HepG2 (cell line): Measurements from ENCODE around the gene POLR2F. TPM values are rescaled to one million over a fixed set of nuclear protein-coding genes. Genes with fewer than 3 reads are reported as not detected.

ENCODE experiments used
- BCL6 ChIP-seq: IDR thresholded peaks from 2 replicates; pipeline ENCODE4 v1.6.1; 2016; ENCODE audit warnings: missing genetic modification reagents, missing compliant biosample characterization
- CBFB ChIP-seq: sonication (generic); formaldehyde crosslinking; IDR thresholded peaks from 2 replicates; pipeline ENCODE4 v1.4.0; 2020; ENCODE audit warnings: missing genetic modification reagents
- GATA4 ChIP-seq: sonication (generic); IDR thresholded peaks from 2 replicates; pipeline ENCODE4 v1.6.1; 2016; ENCODE audit warnings: antibody characterized with exemption, low read depth, borderline replicate concordance
- JUNB ChIP-seq: sonication (generic); formaldehyde crosslinking; IDR thresholded peaks from 2 replicates; pipeline ENCODE4 v1.8.0; 2022; ENCODE audit warnings: missing genetic modification reagents, mild to moderate bottlenecking, borderline replicate concordance
- MAFF ChIP-seq: IDR thresholded peaks from 2 replicates; pipeline ENCODE4 v1.6.1; 2011; ENCODE audit warnings: low read depth, low read length, improper control_type of control experiment
- MEF2D ChIP-seq: sonication (generic); formaldehyde crosslinking; IDR thresholded peaks from 2 replicates; pipeline ENCODE4 v1.5.1; 2020; ENCODE audit warnings: mild to moderate bottlenecking, missing genetic modification reagents
- MZF1 ChIP-seq: sonication (generic); formaldehyde crosslinking; IDR thresholded peaks from 2 replicates; pipeline ENCODE4 v1.8.1; 2023; ENCODE audit warnings: mild to moderate bottlenecking, missing genetic modification reagents, borderline replicate concordance
- NFIC ChIP-seq: IDR thresholded peaks from 2 replicates; pipeline ENCODE4 v1.6.1; 2012; ENCODE audit warnings: mild to moderate bottlenecking, low read length, inconsistent platforms
- NFKB2 ChIP-seq: sonication (generic); formaldehyde crosslinking; IDR thresholded peaks from 2 replicates; pipeline ENCODE4 v1.4.0; 2020; ENCODE audit warnings: missing genetic modification reagents, borderline replicate concordance
- XRCC5 ChIP-seq: fragments of 200-400 bp; formaldehyde crosslinking; optimal IDR thresholded peaks from 2 replicates; pipeline ENCODE3; 2017; ENCODE audit warnings: mild to moderate bottlenecking, low read length
- YY1 ChIP-seq: IDR thresholded peaks from 2 replicates; pipeline ENCODE4 v1.6.1; 2011; ENCODE audit warnings: low read length, low read depth, moderate library complexity, mild to moderate bottlenecking; ENCODE audit not compliant: insufficient read depth, insufficient replicate concordance
- ZEB1 ChIP-seq: IDR thresholded peaks from 2 replicates; pipeline ENCODE4 v1.6.1; 2012; ENCODE audit warnings: mild to moderate bottlenecking, low read depth, inconsistent platforms; ENCODE audit not compliant: insufficient replicate concordance
- ZFP37 ChIP-seq: sonication (generic); formaldehyde crosslinking; IDR thresholded peaks from 2 replicates; pipeline ENCODE4 v1.4.0; 2020; ENCODE audit warnings: missing genetic modification reagents, borderline replicate concordance
- ZNF101 ChIP-seq: sonication (generic); formaldehyde crosslinking; IDR thresholded peaks from 2 replicates; pipeline ENCODE4 v1.4.0; 2020; ENCODE audit warnings: mild to moderate bottlenecking, low read depth, missing genetic modification reagents, borderline replicate concordance
- ZNF510 ChIP-seq: sonication (generic); formaldehyde crosslinking; IDR thresholded peaks from 2 replicates; pipeline ENCODE4 v1.4.0; 2020; ENCODE audit warnings: low read depth, mild to moderate bottlenecking, missing genetic modification reagents
- ZNF589 ChIP-seq: sonication (generic); formaldehyde crosslinking; conservative IDR thresholded peaks from 2 replicates; pipeline ENCODE4 v1.8.0; 2022; ENCODE audit warnings: mild to moderate bottlenecking, moderate library complexity, missing genetic modification reagents
- ZNF644 ChIP-seq: IDR thresholded peaks from 2 replicates; pipeline ENCODE4 v1.6.1; 2016; ENCODE audit warnings: low read depth
- ZNF674 ChIP-seq: sonication (generic); formaldehyde crosslinking; IDR thresholded peaks from 2 replicates; pipeline ENCODE4 v1.5.0; 2020; ENCODE audit warnings: low read depth, mild to moderate bottlenecking, missing genetic modification reagents
- ZNF713 ChIP-seq: sonication (generic); formaldehyde crosslinking; IDR thresholded peaks from 2 replicates; pipeline ENCODE4 v1.4.0; 2020; ENCODE audit warnings: mild to moderate bottlenecking, missing genetic modification reagents
- ZSCAN31 ChIP-seq: sonication (generic); formaldehyde crosslinking; IDR thresholded peaks from 2 replicates; pipeline ENCODE4 v1.5.0; 2020; ENCODE audit warnings: low read depth, mild to moderate bottlenecking, missing genetic modification reagents
- polyA plus RNA-seq, 8 experiments: library from polyadenylated mRNA; depleted of rRNA in 3 of 8; stranded (reverse) in 7 of 8; unstranded in 1 of 8; fragments of >200 nt; fragmentation: Illumina TruSeq in 4 of 8; extraction: Trizol in 4 of 8; gene quantifications; 2 replicates each; pipeline versions ENCODE4 v1.2.1 to v1.2.3, GENCODE V29; 2011 to 2016; ENCODE audit warnings: low read depth in 4 of 8, missing spikeins in 1 of 8, mixed read lengths in 1 of 8; ENCODE audit not compliant: insufficient read depth in 1 of 8
- total RNA-seq, 5 experiments: library from RNA; depleted of rRNA; stranded (reverse); fragments of >200 nt; fragmentation: Illumina TruSeq; extraction: Trizol; gene quantifications; 2 replicates each; pipeline ENCODE4 v1.2.3, GENCODE V29; 2016; ENCODE audit warnings: low read depth in 1 of 5
- TF ChIP-seq, protein P1 (sequence below): sonication (generic); formaldehyde crosslinking; IDR thresholded peaks from 2 replicates; pipeline ENCODE4 v1.8.1; 2023; ENCODE audit warnings: mild to moderate bottlenecking, missing genetic modification reagents
- TF ChIP-seq, protein P2 (sequence below): sonication (generic); formaldehyde crosslinking; IDR thresholded peaks from 2 replicates; pipeline ENCODE4 v1.5.1; 2020; ENCODE audit warnings: missing genetic modification reagents, mild to moderate bottlenecking, borderline replicate concordance
- TF ChIP-seq, protein P3 (sequence below): sonication (generic); formaldehyde crosslinking; IDR thresholded peaks from 2 replicates; pipeline ENCODE4 v1.4.0; 2020; ENCODE audit warnings: missing genetic modification reagents

POLR2F gene
- total and polyA plus RNA-seq, 2 of the 13 experiments (the other 11 are each of a cell fraction or from before 2014, with no cell fraction given) = 135 to 158 TPM

DNA sequence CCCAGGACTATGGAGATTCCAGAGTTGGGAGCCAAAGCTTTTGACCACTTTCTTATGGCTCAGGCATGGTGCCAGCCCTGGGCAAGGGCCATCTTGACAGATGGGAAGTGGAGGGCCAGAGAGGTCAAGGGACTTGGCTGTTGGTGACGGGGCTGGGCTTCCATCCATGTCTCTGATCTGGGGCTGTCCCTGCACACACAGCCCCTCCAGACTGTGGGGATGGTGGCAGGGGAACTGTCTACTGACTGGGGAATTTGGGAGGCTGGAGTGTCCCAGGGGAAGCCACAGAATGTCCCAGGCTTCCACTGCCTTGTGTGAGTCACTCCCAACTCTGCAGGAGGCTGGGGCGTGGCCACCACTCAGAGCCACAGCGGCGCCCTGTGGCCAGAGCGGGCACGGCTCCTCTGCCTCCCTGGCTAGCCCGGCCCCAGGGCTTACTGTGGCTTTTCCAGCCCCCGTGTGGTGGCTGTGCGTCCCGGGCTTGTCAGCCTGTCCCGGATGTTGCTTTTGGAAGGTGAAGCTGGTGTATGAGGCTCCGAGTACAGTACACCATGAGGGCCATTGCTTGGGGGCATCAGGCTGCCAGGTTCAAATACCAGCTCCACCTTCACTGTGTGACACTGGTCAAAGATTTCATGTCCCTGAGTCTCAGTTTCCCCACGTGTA, 19.7 kb upstream of the POLR2F start (continued):
- TF ChIP-seq ZEB1 (no peak), MAFF (no peak), NFKB2 (CRISPR knock-in tag) (peak; percentile 77; the same call in 1 of the 2 replicates), ZNF589 (no peak), GATA4 (no peak), ZNF510 (CRISPR knock-in tag) (no peak), ZFP37 (no peak), JUNB (no peak), BCL6 (peak; percentile 57; the same call in 1 of the 2 replicates), ZNF101 (CRISPR knock-in tag) (no peak), MEF2D (CRISPR knock-in tag) (peak; percentile 47; the same call in 1 of the 2 replicates), ZSCAN31 (CRISPR knock-in tag) (0 out of 2 replicates have a peak, but pooled peaks have one; percentile 59), ZNF713 (CRISPR knock-in tag) (peak; percentile 89; the same call in 1 of the 2 replicates), ZNF674 (CRISPR knock-in tag) (no peak), ZNF644 (CRISPR knock-in tag) (no peak), XRCC5 (peak; percentile 99), MZF1 (peak; percentile 17; the same call in 1 of the 2 replicates), YY1 (no peak), NFIC (no peak), CBFB (CRISPR knock-in tag) (peak; percentile 70; the same call in 1 of the 2 replicates)
- TF ChIP-seq, protein P1, sequence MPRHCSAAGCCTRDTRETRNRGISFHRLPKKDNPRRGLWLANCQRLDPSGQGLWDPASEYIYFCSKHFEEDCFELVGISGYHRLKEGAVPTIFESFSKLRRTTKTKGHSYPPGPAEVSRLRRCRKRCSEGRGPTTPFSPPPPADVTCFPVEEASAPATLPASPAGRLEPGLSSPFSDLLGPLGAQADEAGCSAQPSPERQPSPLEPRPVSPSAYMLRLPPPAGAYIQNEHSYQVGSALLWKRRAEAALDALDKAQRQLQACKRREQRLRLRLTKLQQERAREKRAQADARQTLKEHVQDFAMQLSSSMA (CRISPR knock-in tag) = 0 out of 2 replicates have a peak, but pooled peaks have one; percentile 56
- TF ChIP-seq, protein P2, sequence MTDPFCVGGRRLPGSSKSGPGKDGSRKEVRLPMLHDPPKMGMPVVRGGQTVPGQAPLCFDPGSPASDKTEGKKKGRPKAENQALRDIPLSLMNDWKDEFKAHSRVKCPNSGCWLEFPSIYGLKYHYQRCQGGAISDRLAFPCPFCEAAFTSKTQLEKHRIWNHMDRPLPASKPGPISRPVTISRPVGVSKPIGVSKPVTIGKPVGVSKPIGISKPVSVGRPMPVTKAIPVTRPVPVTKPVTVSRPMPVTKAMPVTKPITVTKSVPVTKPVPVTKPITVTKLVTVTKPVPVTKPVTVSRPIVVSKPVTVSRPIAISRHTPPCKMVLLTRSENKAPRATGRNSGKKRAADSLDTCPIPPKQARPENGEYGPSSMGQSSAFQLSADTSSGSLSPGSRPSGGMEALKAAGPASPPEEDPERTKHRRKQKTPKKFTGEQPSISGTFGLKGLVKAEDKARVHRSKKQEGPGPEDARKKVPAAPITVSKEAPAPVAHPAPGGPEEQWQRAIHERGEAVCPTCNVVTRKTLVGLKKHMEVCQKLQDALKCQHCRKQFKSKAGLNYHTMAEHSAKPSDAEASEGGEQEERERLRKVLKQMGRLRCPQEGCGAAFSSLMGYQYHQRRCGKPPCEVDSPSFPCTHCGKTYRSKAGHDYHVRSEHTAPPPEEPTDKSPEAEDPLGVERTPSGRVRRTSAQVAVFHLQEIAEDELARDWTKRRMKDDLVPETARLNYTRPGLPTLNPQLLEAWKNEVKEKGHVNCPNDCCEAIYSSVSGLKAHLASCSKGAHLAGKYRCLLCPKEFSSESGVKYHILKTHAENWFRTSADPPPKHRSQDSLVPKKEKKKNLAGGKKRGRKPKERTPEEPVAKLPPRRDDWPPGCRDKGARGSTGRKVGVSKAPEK (CRISPR knock-in tag) = no peak
- TF ChIP-seq, protein P3, sequence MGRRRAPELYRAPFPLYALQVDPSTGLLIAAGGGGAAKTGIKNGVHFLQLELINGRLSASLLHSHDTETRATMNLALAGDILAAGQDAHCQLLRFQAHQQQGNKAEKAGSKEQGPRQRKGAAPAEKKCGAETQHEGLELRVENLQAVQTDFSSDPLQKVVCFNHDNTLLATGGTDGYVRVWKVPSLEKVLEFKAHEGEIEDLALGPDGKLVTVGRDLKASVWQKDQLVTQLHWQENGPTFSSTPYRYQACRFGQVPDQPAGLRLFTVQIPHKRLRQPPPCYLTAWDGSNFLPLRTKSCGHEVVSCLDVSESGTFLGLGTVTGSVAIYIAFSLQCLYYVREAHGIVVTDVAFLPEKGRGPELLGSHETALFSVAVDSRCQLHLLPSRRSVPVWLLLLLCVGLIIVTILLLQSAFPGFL (CRISPR knock-in tag) = no peak
